Stromal cell of bone marrow (primary cell): ENCODE data around the gene HSF2.
"Not testable (repeated sequence)": the region's sequence is repeated elsewhere in the genome, so short reads cannot be mapped to it uniquely, and the experiment has no call there.

Experiments
- DNase-seq: peaks from one replicate; pipeline ENCODE4 v3.0.0-alpha.2; 2012; ENCODE audit warnings: low read depth

Gene HSF2

DNA sequence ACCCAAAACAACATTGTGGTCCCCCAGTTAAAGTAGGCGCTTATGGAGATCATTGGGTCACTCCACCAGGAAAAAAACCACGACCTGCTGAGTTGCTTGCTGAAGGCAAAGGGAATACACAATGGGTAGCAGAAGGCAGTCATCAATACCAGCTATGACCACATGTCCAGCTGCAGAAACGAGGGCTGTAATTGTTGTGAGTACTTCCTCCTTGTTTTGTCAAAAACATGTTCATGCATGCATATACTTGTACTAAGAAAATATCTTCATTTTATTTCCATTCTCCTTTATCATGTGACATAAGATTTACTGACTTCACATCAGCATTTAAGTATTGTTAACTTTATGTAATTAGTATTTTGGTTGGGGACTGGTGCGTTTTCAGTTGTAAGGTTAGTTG, 55.2 kb downstream of the HSF2 start:
- no peak for DNase-seq

DNA sequence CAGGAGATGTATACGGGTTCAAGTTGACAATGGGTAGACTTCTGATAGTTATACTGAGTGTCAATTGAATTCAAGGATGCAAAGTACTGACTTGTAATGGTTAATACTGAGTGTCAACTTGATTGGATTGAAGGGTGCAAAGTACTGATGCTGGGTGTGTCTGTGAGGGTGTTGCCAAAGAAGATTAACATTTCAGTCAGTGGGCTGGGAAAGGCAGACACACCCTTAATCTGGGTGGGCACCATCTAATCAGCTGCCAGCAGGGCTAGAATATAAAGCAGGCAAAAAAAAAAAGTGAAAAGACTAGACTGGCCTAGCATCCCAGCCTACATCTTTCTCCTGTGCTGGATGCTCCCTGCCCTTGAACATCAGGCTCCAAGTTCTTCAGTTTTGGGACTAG, 55.7 kb downstream of the HSF2 start:
- not testable (repeated sequence) for DNase-seq

DNA sequence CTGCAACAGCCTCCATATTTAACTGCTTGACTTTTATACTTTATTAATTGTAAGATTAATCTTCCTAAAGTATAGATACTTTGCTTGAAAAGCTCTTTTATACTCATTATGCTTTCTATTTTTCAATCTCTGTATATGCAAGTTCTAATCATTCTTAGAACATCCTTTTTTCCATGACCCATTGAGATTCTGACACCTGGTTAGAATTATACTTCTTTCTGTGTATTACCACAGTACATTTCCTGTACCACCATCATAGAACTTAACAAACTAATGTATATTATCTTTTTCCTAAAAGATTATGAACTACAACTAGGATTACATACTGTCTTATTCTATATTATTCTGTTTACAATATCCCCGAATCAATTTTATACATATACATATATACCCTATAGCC, 58.6 kb downstream of the HSF2 start:
- DNase-seq, result no peak

DNA sequence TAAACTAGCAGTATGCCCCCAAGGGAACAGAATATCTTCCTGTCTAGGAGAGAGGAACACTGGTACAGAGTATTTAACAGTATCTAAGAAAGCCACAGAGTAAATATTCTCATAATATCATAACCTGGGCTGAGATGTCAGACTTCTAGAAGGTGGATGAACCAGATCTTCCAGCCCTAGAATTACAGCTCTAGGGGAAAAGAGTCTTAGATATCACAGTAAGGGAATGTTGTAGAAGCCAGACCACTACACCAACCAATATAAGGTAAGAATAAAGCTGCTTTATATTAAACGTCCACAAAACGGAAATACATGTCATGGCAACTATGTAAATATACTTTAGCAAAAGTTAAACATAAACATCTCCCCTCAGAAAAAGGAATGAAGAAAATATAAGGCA, 59.8 kb downstream of the HSF2 start:
- no peak for DNase-seq

DNA sequence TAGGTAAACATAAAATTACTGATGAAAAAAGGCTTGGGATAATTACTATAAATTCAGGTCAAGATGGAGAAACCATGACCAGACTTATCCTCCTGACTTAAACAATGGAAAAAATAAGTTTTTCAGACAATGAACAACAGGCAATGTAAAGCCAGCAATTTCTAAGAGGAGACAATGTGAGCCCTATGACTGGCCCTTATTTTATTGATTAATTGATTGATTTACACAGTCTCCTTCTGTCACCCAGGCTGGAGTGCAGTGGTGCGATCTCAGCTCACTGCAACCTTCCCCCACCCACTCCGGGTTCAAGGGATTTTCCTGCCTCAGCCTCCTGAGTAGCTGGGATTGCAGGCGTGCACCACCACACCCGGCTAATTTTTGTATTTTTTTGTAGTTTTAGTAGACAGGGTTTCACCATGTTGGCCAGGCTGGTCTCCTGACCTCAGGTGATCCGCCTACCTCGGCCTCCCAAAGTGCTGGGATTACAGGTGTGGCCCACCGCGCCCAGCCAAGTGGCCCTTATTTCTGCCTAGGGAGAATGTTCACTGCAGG, 60.5 kb downstream of the HSF2 start:
- DNase-seq, result not testable (repeated sequence)

DNA sequence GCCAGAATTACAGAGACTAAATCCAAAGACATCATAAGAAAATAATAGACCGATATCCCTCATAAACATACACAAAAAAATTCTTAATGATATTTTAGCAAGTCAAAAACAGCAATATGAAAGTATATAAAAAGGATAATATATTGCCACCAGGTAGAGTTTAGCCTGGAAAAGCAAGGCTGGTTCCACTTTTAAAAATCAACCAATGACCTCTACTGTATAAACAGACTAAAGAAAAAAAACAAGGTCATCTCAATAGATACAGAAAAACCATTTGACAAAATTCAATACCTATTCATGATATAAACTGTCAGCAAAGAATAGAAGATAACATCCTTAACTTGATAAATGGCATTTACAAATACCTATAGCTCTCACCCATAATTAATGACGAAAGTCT, 62.4 kb downstream of the HSF2 start:
- DNase-seq, result no peak

DNA sequence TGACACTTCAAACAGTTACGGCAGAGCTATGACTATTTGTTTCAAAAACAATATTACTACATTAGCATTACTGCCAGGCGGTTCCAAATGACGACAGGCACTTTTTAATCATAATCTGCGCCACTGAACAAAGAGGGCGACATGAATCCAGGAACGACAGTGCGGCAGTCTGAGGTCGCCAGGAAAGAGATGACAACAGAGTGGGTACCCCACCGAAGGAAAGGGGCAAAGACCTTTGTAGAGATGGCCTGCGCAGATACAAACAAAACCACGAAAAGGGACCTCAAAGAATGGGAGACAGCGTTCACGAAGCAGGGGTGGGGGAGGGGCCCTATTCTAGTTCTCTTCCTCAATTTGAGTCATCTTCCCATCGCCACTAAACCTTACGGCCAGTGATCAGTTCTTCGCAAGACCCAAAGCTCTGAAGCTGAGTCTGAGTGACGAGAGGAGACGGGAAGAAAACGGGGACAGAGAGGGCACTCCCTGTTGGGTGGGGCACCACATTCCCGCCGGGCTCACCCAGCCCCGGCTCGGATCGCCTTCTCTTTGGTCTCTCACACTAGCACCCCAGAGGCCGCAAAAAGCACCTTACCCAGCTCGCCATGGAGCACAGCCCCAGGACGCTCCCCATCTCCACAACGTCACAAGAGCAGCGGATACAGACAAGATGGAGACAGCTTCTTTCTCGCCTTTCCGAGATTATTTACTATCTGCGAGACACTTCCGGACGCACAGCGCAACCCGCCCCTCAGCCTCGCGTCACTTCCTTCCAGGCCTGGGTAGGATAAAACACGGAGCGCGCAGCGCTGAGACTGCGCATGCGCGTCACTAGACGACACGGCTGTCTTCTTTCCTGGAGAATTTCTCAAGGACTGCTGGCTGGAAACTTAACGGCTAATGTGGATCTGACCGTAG, 71.9 kb downstream of the HSF2 start, which contains the start of gene SERINC1:
TSS of gene SERINC1 (minus strand) at position 701 of the 915 bp plus-strand sequence. CDS start at position 631, 70 bp downstream.
- DNase-seq, result peak; percentile 93

DNA sequence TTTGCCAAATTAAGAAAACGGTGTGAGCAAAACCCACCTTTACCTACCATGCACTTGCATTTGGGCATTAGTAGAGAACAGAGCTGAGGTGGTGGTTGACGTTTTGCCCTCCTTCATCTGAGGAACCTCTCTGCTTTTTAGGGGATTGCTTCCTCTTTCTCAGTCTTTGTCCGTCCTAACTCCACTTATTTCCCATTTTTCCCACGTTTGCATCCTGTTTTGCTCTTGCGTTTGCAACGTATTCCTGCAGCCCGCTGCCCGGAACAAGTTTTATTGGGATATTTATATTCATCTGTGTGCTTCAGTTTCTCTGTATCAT, 72.5 kb downstream of the HSF2 start:
- DNase-seq, result no peak

DNA sequence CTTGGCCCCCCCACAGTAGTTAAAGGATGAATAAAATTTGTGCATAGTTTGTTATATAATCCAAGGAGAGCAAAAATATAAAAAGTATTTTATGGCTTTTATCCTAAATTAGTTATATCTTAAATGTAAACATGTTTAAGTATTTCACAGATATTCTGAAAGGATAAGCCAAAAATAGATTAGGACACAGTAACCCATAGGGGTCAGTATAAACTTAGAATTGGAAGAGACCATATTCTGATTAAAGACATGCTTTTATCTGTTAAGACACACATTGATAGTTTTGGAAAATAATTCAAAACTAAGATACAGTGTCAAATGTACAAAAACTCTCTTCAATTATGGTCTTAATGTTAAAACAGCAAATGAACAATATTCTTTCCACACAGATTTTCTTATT, 76.7 kb downstream of the HSF2 start:
- peak; percentile 13 for DNase-seq

DNA sequence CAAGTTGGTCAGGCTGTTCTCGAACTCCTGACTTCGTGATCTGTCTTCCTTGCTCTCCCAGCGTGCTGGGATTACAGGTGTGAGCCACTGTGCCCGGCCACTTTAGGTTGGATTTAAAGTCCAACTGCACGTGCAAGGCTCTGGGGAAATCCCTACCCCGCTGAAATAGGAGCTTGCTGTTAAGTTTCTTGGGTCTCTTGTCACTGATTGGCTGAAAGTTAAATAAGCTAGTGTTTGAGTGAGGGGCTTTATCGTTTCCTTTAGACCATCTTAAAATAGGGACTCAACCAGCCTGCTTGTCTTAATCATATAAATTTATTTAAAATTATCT, 83.3 kb downstream of the HSF2 start:
- DNase-seq, result no peak
